Rectal smooth muscle tissue (tissue), 1 donor: ENCODE data around the gene MFSD6L.

Experiments used
- H3K27ac ChIP-seq: one replicate; pipeline ENCODE4 v1.7.0; 2013; ENCODE audit warnings: low read depth, low read length, inconsistent platforms
- H3K27me3 ChIP-seq: one replicate; pipeline ENCODE4 v1.7.0; 2013; ENCODE audit warnings: low read length; ENCODE audit not compliant: control insufficient read depth, insufficient read depth
- H3K36me3 ChIP-seq: one replicate; pipeline ENCODE4 v1.7.0; 2013; ENCODE audit warnings: low read length; ENCODE audit not compliant: control insufficient read depth, insufficient read depth
- H3K4me1 ChIP-seq: one replicate; pipeline ENCODE4 v1.7.0; 2013; ENCODE audit warnings: low read length; ENCODE audit not compliant: control insufficient read depth, insufficient read depth
- H3K4me3 ChIP-seq: one replicate; pipeline ENCODE4 v1.7.0; 2013; ENCODE audit warnings: low read length
- H3K9ac ChIP-seq: one replicate; pipeline ENCODE4 v1.7.0; 2013; ENCODE audit warnings: low read length

The MFSD6L gene

DNA sequence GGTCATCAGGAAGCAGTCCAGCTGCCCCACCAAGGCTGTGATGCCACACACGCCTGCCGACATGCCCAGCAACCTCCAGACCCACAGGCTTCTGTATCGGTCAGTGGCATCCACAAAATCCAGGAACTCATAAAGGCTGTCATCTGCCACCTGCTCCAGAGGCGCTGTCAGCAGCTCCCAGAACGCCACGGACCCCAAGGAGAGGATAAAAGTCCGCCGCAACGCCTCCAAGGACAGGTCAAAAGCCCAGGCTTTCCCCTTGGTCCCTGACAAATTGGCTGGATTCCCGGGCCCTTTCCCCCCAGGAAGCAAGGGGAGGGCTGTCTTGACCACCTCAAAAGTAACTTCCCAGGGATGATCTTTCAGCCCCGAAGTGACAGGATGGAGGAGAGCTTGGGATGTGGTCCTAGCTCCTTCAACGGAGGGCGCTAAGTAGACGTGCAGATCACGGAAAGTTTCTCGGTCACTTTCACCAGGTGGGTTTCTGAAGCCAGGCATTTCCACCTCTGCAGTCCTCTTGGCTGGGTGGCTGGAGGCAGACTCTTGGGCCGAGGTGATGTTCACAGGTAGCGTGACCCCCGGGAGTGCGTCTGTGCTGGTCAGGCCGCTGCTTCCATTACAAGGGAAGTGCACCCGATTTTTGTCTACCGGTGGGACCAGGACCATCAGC is 854 bp downstream of the MFSD6L start:
- no peak overlapping the region for H3K4me3 ChIP-seq
- no peaks in the 10 kb centered on the region for H3K4me1 ChIP-seq
- no peak overlapping the region for H3K9ac ChIP-seq
- H3K27ac ChIP-seq: no peak overlapping the region
- H3K27me3 ChIP-seq: no peaks in the 10 kb centered on the region
- H3K36me3 ChIP-seq: no peaks in the 10 kb centered on the region

DNA sequence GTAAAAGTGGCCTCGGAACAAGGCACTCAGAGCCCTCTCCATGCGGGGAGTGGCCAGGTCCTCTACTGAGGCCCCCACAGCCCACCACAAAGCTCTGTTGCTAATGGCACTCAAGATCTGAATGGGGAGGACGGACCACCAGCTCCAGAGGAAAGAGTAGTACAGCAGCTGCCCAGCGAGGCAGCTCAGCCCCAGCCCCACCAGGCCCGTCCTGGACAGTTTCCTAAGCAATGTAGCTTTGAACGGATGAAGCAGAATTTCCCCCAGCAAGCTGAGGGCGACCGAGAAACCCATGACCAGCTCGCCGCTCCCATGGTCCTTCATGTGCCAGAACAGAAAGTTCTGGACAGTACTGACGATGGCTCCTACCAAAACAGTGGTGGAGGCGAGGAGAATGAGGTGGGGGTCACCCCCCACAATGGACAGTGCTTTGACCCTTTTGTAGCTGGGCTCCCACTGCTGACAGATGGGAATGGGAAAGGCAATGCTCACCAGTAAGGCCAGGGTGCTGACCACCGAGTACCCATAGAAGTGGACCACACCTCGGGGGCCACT is 1.5 kb downstream of the MFSD6L start:
- Histone ChIP-seq H3K27me3 (no peaks in the 10 kb centered on the region), H3K27ac (no peak overlapping the region), H3K36me3 (no peaks in the 10 kb centered on the region)

GRCh38 chr17:8794636-8795035 is 4.5 kb downstream of the MFSD6L start:
- H3K4me3 ChIP-seq: no peak overlapping the region
- H3K27ac ChIP-seq: no peak overlapping the region
- no peak overlapping the region for H3K9ac ChIP-seq
- no peaks in the 10 kb centered on the region for H3K4me1 ChIP-seq
- H3K27me3 ChIP-seq: no peaks in the 10 kb centered on the region
- no peaks in the 10 kb centered on the region for H3K36me3 ChIP-seq

More for the DNA sequence above, 1.5 kb downstream of the MFSD6L start:
- no peaks in the 10 kb centered on the region for H3K4me1 ChIP-seq
- H3K9ac ChIP-seq: no peak overlapping the region
- no peak overlapping the region for H3K4me3 ChIP-seq

GRCh38 chr17:8793649-8794048 is 5.5 kb downstream of the MFSD6L start:
- no peak overlapping the region for H3K4me3 ChIP-seq
- no peaks in the 10 kb centered on the region for H3K36me3 ChIP-seq
- no peaks in the 10 kb centered on the region for H3K4me1 ChIP-seq
- H3K27me3 ChIP-seq: no peaks in the 10 kb centered on the region
- no peak overlapping the region for H3K9ac ChIP-seq
- H3K27ac ChIP-seq: no peak overlapping the region

DNA sequence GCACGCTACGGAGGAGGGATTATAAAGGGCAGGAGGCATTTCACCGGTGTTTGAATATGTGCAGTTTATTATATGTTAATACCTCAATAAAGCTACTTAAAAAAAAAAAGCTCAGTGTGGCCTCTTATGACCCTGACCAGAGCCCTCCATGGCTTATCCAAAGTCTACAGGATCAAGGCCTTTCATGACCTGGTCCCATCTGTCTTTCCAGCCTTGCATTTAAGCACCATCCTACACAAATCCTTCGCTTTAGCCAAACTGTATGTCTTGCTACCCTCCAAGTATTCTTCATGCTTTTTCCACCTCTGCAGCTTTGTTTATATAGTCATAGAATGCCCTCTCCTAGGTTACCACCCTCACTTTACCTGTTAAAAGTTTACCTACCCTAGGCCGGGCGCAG is 6.5 kb downstream of the MFSD6L start:
- Histone ChIP-seq H3K36me3 (no peaks in the 10 kb centered on the region), H3K27ac (no peak overlapping the region)

GRCh38 chr17:8791910-8792270 is 7.3 kb downstream of the MFSD6L start:
- H3K4me3 ChIP-seq: no peak overlapping the region
- H3K9ac ChIP-seq: no peak overlapping the region
- no peaks in the 10 kb centered on the region for H3K27me3 ChIP-seq
- no peaks in the 10 kb centered on the region for H3K4me1 ChIP-seq
- no peaks in the 10 kb centered on the region for H3K36me3 ChIP-seq
- no peak overlapping the region for H3K27ac ChIP-seq

More for the DNA sequence above, 6.5 kb downstream of the MFSD6L start:
- Histone ChIP-seq H3K9ac (no peak overlapping the region), H3K4me3 (no peak overlapping the region), H3K4me1 (no peaks in the 10 kb centered on the region), H3K27me3 (no peaks in the 10 kb centered on the region)

GRCh38 chr17:8791248-8791909 is 7.8 kb downstream of the MFSD6L start:
- Histone ChIP-seq H3K9ac (no peak overlapping the region), H3K4me1 (no peaks in the 10 kb centered on the region), H3K36me3 (no peaks in the 10 kb centered on the region), H3K27ac (no peak overlapping the region), H3K4me3 (no peak overlapping the region), H3K27me3 (no peaks in the 10 kb centered on the region)

DNA sequence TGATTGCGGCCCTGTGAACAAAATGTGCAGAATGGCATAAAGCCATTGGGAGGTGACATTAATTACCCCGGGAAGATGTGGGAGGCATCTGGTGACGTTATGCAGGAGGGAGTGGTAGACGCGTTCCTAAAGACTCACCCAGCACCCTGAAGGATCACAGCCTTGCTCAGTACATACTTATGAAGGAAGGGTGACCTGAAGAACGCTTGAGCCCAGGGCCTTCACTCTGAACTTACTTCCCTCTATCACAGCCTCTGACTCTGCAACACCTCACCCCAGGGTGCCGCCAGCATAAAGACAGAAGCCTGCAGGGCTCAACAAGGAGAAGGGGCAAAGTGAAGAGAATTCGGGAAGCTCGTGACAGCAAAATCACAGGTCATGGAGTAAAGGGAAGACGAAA is 9.4 kb downstream of the MFSD6L start:
- Histone ChIP-seq H3K36me3 (no peaks in the 10 kb centered on the region), H3K4me1 (no peaks in the 10 kb centered on the region), H3K27ac (no peak overlapping the region)

GRCh38 chr17:8788998-8789397 is 10.2 kb downstream of the MFSD6L start:
- H3K27me3 ChIP-seq: no peaks in the 10 kb centered on the region
- H3K4me1 ChIP-seq: no peaks in the 10 kb centered on the region
- no peak overlapping the region for H3K27ac ChIP-seq
- no peak overlapping the region for H3K4me3 ChIP-seq
- no peaks in the 10 kb centered on the region for H3K36me3 ChIP-seq
- no peak overlapping the region for H3K9ac ChIP-seq

More for the DNA sequence above, 9.4 kb downstream of the MFSD6L start:
- no peak overlapping the region for H3K9ac ChIP-seq
- no peak overlapping the region for H3K4me3 ChIP-seq
- H3K27me3 ChIP-seq: no peaks in the 10 kb centered on the region

GRCh38 chr17:8785547-8786413 is 13.4 kb downstream of the MFSD6L start:
- Histone ChIP-seq H3K9ac (no peak overlapping the region), H3K4me3 (no peak overlapping the region), H3K36me3 (no peaks in the 10 kb centered on the region), H3K4me1 (no peaks in the 10 kb centered on the region), H3K27ac (no peak overlapping the region), H3K27me3 (no peaks in the 10 kb centered on the region)

- no peak overlapping the region for H3K27ac ChIP-seq
- no peaks in the 10 kb centered on the region for H3K36me3 ChIP-seq
- no peak overlapping the region for H3K9ac ChIP-seq
- no peak overlapping the region for H3K4me3 ChIP-seq
- H3K27me3 ChIP-seq: no peaks in the 10 kb centered on the region
- no peaks in the 10 kb centered on the region for H3K4me1 ChIP-seq
Observed at GRCh38 chr17:8782176-8782575, 17.0 kb downstream of the MFSD6L start.

DNA sequence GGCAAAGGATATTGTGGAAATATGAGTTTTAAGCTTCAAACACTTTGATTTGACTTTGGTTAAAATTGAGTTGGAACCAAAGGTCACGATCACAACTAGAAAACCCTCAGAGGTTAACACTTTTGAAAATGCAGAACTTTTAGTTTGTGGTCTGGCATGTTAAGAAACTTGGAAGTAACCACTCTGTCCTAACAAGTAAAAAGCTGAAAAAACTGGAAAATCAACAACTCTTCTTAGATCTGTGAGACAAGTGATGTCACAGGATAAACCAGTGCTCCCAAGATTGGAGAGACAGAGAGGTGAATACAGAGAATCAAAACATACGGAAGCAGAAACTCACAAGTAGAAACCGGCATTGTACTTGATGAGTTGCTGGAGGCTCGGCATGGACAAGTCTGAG is 17.4 kb downstream of the MFSD6L start:
- no peaks in the 10 kb centered on the region for H3K4me1 ChIP-seq
- H3K36me3 ChIP-seq: no peaks in the 10 kb centered on the region
- no peak overlapping the region for H3K27ac ChIP-seq
- H3K4me3 ChIP-seq: no peak overlapping the region
- no peaks in the 10 kb centered on the region for H3K27me3 ChIP-seq
- no peak overlapping the region for H3K9ac ChIP-seq
